Choroid plexus epithelial cell (primary cell): ENCODE results near the gene LAMC3.

Source experiments
- DNase-seq: peaks from one replicate; pipeline ENCODE4 v3.0.0-alpha.2; 2010; ENCODE audit warnings: low read depth
- H3K4me3 ChIP-seq: 2 replicates; pipeline ENCODE4 v1.5.1; 2011; ENCODE audit warnings: low read depth, mild to moderate bottlenecking, control low read depth, low read length, moderate library complexity
- CTCF ChIP-seq: conservative IDR thresholded peaks from 2 replicates; pipeline ENCODE4 v1.5.1; 2011; ENCODE audit warnings: low read depth, mild to moderate bottlenecking, control low read depth, inconsistent platforms, low read length, moderate library complexity

LAMC3 gene

GRCh38 chr9:131072107-131072870 lies 63.3 kb downstream of the LAMC3 start:
- no peak for DNase-seq
- H3K4me3 ChIP-seq, result no peak overlapping the region
- TF ChIP-seq CTCF, result no peak

- H3K4me3 ChIP-seq, result no peak overlapping the region
- no peak for TF ChIP-seq CTCF
- DNase-seq, result no peak
Observed at GRCh38 chr9:131072871-131073237, 63.9 kb downstream of the LAMC3 start.

- H3K4me3 ChIP-seq, result no peak overlapping the region
- no peak for DNase-seq
- no peak for TF ChIP-seq CTCF
Observed at GRCh38 chr9:131076347-131077195, 67.6 kb downstream of the LAMC3 start.

GRCh38 chr9:131078427-131079366 lies 69.7 kb downstream of the LAMC3 start:
- no peak for DNase-seq
- H3K4me3 ChIP-seq, result no peak overlapping the region
- TF ChIP-seq CTCF, result no peak

GRCh38 chr9:131080589-131080988 lies 71.6 kb downstream of the LAMC3 start:
- no peak for TF ChIP-seq CTCF
- no peak overlapping the region for H3K4me3 ChIP-seq
- DNase-seq, result no peak

GRCh38 chr9:131081868-131082267 lies 72.9 kb downstream of the LAMC3 start:
- DNase-seq, result no peak
- TF ChIP-seq CTCF, result no peak
- no peak overlapping the region for H3K4me3 ChIP-seq
